ENCODE measurements around the gene CPPED1. TPM values are rescaled to one million over a fixed set of nuclear protein-coding genes. Genes with fewer than 3 reads are reported as not detected.

Gene CPPED1
- total and polyA plus RNA-seq, 7 donors = 9.5 to 23.8 (median 11.1) TPM

DNA sequence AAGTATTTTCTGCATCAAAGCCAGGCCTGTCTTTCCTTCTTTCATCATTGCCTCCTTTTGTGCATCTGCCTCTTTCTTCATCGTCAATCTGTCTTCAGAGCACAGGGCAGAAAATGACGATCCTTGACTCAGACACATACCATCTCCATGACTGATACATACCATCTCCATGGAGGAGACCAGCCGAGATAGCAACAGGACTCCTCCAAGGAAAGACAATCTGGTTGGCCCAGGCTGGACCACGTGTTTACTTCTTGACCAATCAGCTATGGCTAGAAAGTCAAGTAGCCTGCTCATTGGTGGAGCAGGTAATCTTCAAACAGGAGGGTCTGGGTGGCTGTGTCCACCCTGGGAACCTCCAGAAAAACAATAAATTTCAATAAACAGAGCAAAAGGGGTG is 164.6 kb downstream of the CPPED1 start:
- no peak overlapping the region for H3K27ac ChIP-seq
- H3K9me3 ChIP-seq = no peaks in the 10 kb centered on the region
- 57 to 63% methylated on average over 4 of the region's 4 CpGs for WGBS, 2 donors
- no peaks in the 10 kb centered on the region for H3K4me1 ChIP-seq
- no peak overlapping the region for H3K4me3 ChIP-seq
- DNase-seq = no peak
- TF ChIP-seq, protein P1, sequence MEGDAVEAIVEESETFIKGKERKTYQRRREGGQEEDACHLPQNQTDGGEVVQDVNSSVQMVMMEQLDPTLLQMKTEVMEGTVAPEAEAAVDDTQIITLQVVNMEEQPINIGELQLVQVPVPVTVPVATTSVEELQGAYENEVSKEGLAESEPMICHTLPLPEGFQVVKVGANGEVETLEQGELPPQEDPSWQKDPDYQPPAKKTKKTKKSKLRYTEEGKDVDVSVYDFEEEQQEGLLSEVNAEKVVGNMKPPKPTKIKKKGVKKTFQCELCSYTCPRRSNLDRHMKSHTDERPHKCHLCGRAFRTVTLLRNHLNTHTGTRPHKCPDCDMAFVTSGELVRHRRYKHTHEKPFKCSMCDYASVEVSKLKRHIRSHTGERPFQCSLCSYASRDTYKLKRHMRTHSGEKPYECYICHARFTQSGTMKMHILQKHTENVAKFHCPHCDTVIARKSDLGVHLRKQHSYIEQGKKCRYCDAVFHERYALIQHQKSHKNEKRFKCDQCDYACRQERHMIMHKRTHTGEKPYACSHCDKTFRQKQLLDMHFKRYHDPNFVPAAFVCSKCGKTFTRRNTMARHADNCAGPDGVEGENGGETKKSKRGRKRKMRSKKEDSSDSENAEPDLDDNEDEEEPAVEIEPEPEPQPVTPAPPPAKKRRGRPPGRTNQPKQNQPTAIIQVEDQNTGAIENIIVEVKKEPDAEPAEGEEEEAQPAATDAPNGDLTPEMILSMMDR (IDR thresholded peaks at IDR 0.05) = no peak
- TF ChIP-seq POLR2A (IDR thresholded peaks at IDR 0.05) (no peak), POLR2AphosphoS5 (IDR thresholded peaks at IDR 0.05) (no peak), EP300 (IDR thresholded peaks at IDR 0.05) (no peak)
- H3K27me3 ChIP-seq = no peaks in the 10 kb centered on the region
- no peaks in the 10 kb centered on the region for H3K36me3 ChIP-seq
- intact Hi-C loops (cut with DNase I) = no loop called here

- no peak overlapping the region for H3K4me3 ChIP-seq
- H3K27ac ChIP-seq = no peak overlapping the region
- H3K4me1 ChIP-seq = no peaks in the 10 kb centered on the region
- intact Hi-C loops (cut with DNase I) = no loop called here
- no peaks in the 10 kb centered on the region for H3K36me3 ChIP-seq
- H3K9me3 ChIP-seq = no peaks in the 10 kb centered on the region
- 50 to 70% methylated on average over 12 of the region's 12 CpGs for WGBS, 2 donors
- no peak for DNase-seq
- TF ChIP-seq EP300 (IDR thresholded peaks at IDR 0.05) (no peak), POLR2A (IDR thresholded peaks at IDR 0.05) (no peak), POLR2AphosphoS5 (IDR thresholded peaks at IDR 0.05) (no peak)
- TF ChIP-seq, protein P1 (IDR thresholded peaks at IDR 0.05) = no peak
- no peaks in the 10 kb centered on the region for H3K27me3 ChIP-seq
Observed at GRCh38 chr16:12637002-12637401, 166.7 kb downstream of the CPPED1 start.

DNA sequence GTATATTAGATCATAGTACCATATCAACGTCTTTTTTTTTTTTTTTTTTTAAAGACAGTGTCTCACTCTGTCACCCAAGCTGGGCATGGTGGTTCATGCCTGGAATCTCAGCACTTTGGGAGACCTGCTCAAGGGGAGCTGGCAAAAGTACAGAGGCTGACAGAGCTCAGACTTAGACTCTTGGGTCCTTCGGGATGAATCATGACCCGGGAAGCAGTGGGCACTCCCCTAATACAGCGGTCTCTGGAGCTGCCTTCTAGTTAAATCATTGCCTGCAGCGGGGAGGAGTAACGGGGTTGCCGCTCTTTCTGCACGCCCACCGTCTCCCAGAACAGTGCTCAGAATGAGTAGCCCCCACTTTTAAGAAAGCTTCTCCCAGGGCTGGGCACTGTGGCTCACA is 174.4 kb downstream of the CPPED1 start:
- H3K4me3 ChIP-seq = no peak overlapping the region
- no peaks in the 10 kb centered on the region for H3K36me3 ChIP-seq
- H3K27ac ChIP-seq = no peak overlapping the region
- TF ChIP-seq POLR2A (IDR thresholded peaks at IDR 0.05) = no peak
- no peak for TF ChIP-seq EP300 (IDR thresholded peaks at IDR 0.05)
- TF ChIP-seq POLR2AphosphoS5 (IDR thresholded peaks at IDR 0.05) = no peak
- TF ChIP-seq, protein P1 (IDR thresholded peaks at IDR 0.05) = no peak
- H3K4me1 ChIP-seq = no peaks in the 10 kb centered on the region
- WGBS, 2 donors = 89 to 94% methylated on average over 9 of the region's 9 CpGs
- intact Hi-C loops (cut with DNase I) = no loop called here
- no peaks in the 10 kb centered on the region for H3K9me3 ChIP-seq
- peaks cover 0 to 9% (median 0%) of the 10 kb centered on the region in 3 donors for H3K27me3 ChIP-seq
- DNase-seq = no peak

GRCh38 chr16:12628536-12628935 is 175.2 kb downstream of the CPPED1 start:
- no peaks in the 10 kb centered on the region for H3K4me1 ChIP-seq
- intact Hi-C loops (cut with DNase I) = no loop called here
- no peak overlapping the region for H3K27ac ChIP-seq
- no peak overlapping the region for H3K4me3 ChIP-seq
- WGBS, 2 donors = 15 to 57% methylated on average over 2 of the region's 2 CpGs
- TF ChIP-seq EP300 (IDR thresholded peaks at IDR 0.05) (no peak), POLR2AphosphoS5 (IDR thresholded peaks at IDR 0.05) (no peak), POLR2A (IDR thresholded peaks at IDR 0.05) (no peak)
- TF ChIP-seq, protein P1 (IDR thresholded peaks at IDR 0.05) = no peak
- H3K36me3 ChIP-seq = no peaks in the 10 kb centered on the region
- H3K9me3 ChIP-seq = no peaks in the 10 kb centered on the region
- DNase-seq = no peak
- peaks cover 0 to 9% (median 0%) of the 10 kb centered on the region in 3 donors for H3K27me3 ChIP-seq

- H3K4me3 ChIP-seq = no peak overlapping the region
- no peaks in the 10 kb centered on the region for H3K9me3 ChIP-seq
- H3K27me3 ChIP-seq = peaks cover 0 to 9% (median 0%) of the 10 kb centered on the region in 3 donors
- intact Hi-C loops (cut with DNase I) = no loop called here
- no peaks in the 10 kb centered on the region for H3K4me1 ChIP-seq
- WGBS, 2 donors = 67 to 80% methylated on average over 3 of the region's 3 CpGs
- no peaks in the 10 kb centered on the region for H3K36me3 ChIP-seq
- no peak for DNase-seq
- TF ChIP-seq, protein P1 (IDR thresholded peaks at IDR 0.05) = no peak
- TF ChIP-seq POLR2AphosphoS5 (IDR thresholded peaks at IDR 0.05) (no peak), POLR2A (IDR thresholded peaks at IDR 0.05) (no peak)
- H3K27ac ChIP-seq = no peak overlapping the region
Observed at GRCh38 chr16:12627394-12627793, 176.3 kb downstream of the CPPED1 start.

Data from sigmoid colon (tissue), 7 donors.